ENCODE results near the gene BEAN1. TPM values are rescaled to one million over a fixed set of nuclear protein-coding genes. Genes with fewer than 3 reads are reported as not detected.
"Not testable (repeated sequence)": the region's sequence is repeated elsewhere in the genome, so short reads cannot be mapped to it uniquely, and the experiment has no call there.

Gene BEAN1
- total RNA-seq, 1 donor from 2014 or later, result 0.39 TPM

GRCh38 chr16:66440271-66440802, 13.2 kb downstream of the BEAN1 start:
- no peak for DNase-seq (ENCODE audit: low read depth in 2 of 2)

DNA sequence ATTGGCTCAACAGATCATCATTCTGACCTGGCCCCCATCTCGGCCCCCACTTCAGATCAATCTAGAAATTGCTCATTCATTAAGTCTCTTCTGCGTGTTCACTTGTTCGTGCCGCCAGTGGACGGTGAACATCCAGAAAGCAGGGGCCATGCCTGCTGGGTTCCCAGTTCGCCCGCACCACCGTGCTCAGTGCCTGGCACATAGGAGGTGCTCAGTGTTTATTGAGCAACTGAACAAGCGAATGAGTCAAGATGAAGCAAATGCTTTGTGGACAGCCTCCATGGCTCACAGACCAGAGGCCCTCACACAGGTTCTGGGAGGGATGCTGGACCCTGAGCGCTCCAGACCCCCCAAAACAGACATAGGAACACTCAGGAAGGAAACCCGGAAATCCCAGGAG, 13.9 kb downstream of the BEAN1 start:
- DNase-seq (ENCODE audit: low read depth in 2 of 2), result no peak

- no peak for DNase-seq (ENCODE audit: low read depth in 2 of 2)
Measured at GRCh38 chr16:66441586-66442375, 14.7 kb downstream of the BEAN1 start.

DNA sequence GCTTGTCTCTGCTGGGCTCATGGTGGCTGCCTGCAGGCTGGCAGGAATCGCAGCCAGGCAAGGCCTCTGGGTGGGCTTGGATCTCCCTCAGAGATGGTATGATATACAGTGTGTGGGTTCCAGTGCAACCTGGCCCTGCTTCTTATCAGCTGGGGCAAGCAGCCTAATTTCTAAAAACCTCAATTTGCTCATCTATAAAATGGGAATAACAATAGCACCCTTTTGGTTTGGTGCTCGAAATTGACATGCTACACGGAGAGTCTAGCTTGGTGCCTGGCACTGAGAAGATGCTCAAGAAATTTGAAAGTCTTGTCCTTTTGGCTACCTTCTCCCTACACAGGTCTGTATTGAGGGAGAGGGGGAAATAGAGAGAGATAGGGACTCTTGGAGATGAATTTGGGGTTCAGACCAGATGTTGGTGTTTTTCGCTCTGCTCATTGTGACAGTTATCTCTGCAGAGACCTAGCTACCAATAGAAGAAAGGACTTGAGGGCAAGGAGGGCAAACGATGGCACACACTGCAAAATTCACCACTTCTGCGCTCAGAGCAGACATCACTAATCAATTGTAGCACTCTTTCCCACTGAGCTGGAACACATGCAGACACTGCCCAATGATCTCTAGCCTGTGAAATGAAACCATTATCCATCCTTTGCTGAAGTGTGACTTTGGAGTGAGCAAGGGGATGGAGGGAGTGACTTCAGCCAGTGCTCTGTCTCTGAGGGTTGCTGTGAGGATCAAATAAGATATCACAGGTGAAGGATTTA, 15.6 kb downstream of the BEAN1 start:
- no peak for DNase-seq (ENCODE audit: low read depth in 2 of 2)

- no peak for DNase-seq (ENCODE audit: low read depth in 2 of 2)
Measured at GRCh38 chr16:66443269-66443652, 16.2 kb downstream of the BEAN1 start.

GRCh38 chr16:66444049-66444481, 17.0 kb downstream of the BEAN1 start:
- DNase-seq (ENCODE audit: low read depth in 2 of 2), result no peak

- DNase-seq (ENCODE audit: low read depth in 2 of 2), result no peak
Measured at GRCh38 chr16:66446737-66447136, 19.6 kb downstream of the BEAN1 start.

DNA sequence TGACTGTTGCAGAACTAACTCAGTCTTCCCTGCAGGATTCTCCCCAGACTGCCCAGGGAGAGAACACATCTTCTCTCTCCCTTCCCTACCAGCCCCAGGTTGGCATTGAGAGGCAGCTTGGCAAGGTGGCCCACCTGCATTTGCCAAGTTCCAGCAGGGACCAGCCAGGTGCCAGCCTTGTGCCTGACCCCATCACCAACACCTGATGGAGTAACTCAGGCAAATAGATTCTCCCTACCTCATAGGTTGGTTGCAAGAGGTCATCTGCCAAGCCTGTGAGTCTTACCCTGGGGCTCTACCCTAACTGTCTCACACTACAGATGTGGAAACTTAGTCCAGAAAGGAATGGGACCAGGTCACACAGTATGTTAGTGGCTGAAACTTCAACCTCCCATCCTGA, 20.4 kb downstream of the BEAN1 start:
- no peak for DNase-seq (ENCODE audit: low read depth in 2 of 2)

DNA sequence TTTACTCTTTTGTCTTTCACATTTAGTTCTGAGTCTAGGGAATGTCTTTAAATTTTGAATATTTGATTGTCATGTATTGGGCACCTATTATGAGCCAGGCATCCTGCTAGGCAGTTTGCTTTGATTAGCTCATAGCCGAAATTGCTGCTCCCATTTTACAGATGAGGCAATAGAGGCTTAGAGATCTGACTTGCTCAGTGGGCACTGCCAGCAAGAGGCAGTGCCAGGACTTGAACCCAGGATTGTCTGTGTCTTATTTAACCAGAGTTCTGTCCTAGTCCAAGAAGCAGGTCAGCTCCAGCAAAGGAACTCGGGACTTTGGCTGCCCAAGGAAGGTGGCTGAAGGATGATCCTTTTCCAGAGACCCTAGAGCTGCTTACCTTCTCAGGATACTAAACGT, 24.5 kb downstream of the BEAN1 start:
- DNase-seq (ENCODE audit: low read depth in 2 of 2), result no peak

- not testable (repeated sequence) for DNase-seq (ENCODE audit: low read depth in 2 of 2)
Measured at GRCh38 chr16:66453230-66453629, 26.1 kb downstream of the BEAN1 start.

DNA sequence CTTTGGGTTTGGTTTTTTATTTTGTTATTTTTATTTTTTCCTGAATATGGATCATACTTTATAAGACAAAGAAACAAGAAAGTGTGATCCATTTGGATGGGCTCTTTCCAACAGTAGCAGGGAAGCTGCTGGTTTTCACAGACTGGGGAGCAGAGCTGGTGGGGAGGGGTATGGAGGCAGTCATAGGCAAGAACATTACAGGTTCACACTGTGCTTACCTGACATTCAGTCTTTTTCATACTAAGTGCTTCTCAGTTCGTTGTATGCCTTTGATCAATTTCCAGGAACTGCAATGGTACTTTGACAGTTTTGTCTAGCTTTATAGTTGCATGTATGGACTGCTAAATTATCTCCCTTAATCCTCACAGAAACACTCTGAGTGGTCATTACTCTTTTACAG, 27.7 kb downstream of the BEAN1 start:
- DNase-seq (ENCODE audit: low read depth in 2 of 2), result no peak

DNA sequence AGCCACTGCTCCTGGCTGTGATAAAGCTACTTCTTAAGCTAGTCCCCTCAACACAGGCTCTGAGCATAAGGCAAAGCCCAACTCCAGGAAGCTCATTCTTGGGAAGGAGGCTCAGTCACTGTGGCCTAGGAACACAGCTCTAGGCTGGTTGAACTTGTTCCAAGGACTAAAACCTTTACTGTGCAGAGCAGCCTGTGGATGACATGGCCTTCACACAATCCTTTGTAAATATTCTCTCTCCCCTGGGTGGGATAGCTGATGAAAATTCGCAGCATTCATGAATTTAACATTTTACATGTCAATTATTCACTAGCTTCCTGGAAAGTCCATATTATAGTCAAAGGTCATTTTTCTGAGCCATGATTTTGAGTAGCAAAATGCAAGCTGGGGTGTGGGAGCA, 28.9 kb downstream of the BEAN1 start:
- DNase-seq (ENCODE audit: low read depth in 2 of 2), result no peak

DNA sequence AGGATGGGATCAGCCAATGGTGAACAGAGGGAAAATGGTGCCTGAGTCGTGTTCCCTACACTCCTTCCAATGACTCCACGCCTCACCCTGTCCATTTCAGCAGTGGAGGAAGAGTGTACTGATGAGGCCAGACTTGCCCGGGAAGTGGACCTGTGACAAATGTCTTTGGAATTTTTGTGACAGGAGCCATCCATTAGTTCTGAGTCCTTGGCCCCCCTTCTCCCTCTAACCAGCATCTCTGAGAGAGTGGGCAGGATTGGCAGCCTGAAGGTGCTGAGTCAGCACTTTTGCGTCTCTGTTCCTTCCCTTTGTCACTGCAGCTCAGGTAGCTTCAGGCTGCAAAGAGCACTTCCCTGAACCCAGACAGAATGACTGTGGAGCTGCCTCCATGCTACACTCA, 30.8 kb downstream of the BEAN1 start:
- no peak for DNase-seq (ENCODE audit: low read depth in 2 of 2)

DNA sequence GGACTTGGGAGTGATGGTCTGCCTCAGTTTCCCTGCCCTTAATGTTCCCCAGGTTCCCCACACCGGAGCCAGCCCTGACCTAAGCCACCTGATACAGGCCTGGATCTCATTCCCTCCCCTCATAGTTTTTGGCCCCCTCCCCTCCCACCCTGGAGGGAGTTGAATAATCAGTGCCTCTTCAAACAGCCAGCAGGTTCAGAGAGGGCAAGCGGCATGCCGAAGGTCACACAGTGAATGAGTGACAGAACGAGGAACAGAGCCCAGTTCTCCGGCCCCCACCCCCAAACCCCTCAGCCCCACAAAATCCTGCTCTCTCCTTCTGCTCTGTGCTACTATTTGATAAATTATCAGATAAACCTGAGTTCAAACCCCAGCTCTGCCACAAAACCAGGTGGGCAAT, 31.2 kb downstream of the BEAN1 start:
- no peak for DNase-seq (ENCODE audit: low read depth in 2 of 2)

DNA sequence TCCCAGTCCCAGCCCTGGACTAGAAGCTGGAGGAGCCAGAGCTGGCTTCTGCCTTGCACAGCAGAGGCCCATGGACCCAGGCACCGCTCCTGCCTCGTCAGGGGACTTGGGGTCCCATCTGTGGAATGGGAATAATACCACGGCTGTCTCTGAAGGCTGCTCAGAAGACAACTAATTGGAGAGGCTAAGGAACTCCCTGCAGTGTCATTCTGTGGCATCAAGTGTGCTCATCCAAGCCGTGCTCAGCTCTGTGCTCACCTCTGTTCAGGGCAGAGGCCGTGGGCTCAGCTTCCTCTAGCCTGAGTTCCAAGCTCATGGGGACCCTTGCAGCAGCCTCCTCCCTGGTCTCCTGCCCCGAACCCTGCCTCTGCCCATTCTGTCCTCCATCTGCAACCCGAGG, 31.8 kb downstream of the BEAN1 start:
- no peak for DNase-seq (ENCODE audit: low read depth in 2 of 2)

DNA sequence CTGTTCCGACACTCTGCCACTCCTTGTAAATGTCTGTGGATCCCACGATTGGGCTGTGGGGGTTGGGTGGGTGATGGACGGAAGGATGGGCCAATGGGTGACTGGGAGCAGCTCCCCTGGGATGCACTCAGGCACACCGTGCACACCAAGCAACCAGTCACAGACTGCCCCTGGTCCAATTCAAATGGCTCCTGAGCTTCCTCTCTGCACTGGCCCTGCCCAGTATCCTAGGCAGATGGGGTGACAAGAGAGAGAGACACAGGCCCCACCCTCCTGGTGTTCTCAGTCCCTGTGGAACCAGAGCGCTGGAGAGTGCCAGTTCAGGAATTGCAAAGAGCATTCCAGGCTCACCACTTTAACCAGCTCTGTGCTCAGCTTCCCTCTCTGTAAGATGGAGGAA, 32.8 kb downstream of the BEAN1 start:
- no peak for DNase-seq (ENCODE audit: low read depth in 2 of 2)

GRCh38 chr16:66460703-66461102, 33.6 kb downstream of the BEAN1 start:
- DNase-seq (ENCODE audit: low read depth in 2 of 2), result no peak

- no peak for DNase-seq (ENCODE audit: low read depth in 2 of 2)
Measured at GRCh38 chr16:66462912-66463311, 35.8 kb downstream of the BEAN1 start.

GRCh38 chr16:66465946-66466345, 38.9 kb downstream of the BEAN1 start:
- DNase-seq (ENCODE audit: low read depth in 2 of 2), result not testable (repeated sequence)

- not testable (repeated sequence) for DNase-seq (ENCODE audit: low read depth in 2 of 2)
Measured at GRCh38 chr16:66466636-66467035, 39.5 kb downstream of the BEAN1 start.

DNA sequence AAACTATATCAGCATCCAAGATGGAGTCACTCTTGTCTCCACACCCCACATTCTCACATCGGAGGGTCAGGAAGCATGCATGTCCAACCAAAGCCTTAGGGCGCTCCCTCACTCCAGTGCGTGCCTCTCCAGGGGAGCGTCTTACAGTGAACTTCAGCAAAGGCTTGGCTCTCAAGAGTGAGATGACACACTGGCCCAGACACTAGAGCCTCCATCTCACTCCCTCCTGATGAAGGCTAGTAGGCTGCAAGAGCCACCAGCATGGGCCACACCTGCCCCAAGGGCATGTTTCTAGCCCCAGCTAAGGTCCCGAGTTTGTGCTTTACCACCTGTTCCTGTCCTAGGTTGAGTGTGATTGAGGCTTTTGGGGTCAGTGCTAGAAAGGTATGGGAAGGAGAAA, 40.5 kb downstream of the BEAN1 start:
- no peak for DNase-seq (ENCODE audit: low read depth in 2 of 2)

DNA sequence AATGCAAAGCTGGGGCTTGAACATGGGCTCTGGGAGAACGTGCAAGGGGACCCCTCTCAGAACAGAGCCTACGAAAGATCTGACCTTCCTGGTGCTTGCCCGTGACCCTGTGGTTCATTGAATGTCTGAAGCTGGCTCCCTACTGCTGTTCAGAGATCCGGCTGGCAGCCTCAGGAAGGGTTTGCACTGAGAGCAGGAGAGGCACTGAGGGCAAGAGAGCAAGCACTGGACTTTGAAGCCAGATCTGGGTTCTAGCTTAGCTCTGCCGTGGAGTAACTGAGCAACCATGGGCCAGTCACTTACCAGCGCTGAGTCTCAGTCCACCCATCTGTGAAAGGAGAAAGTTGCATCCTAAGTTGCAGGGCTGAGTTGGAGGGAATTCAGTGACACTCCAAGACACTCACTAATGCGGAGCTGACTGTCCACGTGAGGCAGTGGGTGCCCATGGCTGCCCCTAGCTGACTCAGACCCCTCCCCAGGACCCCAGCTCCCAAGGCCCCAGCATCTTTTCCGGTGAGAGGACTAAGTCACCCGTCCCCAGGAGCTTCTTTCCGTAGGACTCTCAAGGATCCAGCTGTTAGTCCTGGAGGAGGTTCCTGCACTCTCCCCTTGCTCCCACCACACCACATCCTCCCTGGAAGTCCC, 41.3 kb downstream of the BEAN1 start:
- DNase-seq (ENCODE audit: low read depth in 2 of 2), result no peak
